DND-41 (cell line): ENCODE measurements around the gene IRX2.

Experiments used
- CTCF ChIP-seq: IDR thresholded peaks from 2 replicates; pipeline ENCODE4 v1.5.1; 2012; ENCODE audit warnings: borderline replicate concordance, low read length, moderate library complexity, mild to moderate bottlenecking; ENCODE audit not compliant: poor library complexity, severe bottlenecking; ENCODE audit errors: extremely low read depth
- EZH2 ChIP-seq: IDR thresholded peaks from 3 replicates; pipeline ENCODE4 v1.6.1; 2012; ENCODE audit warnings: borderline replicate concordance, low read depth, mild to moderate bottlenecking, moderate library complexity, low read length, inconsistent platforms; ENCODE audit not compliant: severe bottlenecking

DNA sequence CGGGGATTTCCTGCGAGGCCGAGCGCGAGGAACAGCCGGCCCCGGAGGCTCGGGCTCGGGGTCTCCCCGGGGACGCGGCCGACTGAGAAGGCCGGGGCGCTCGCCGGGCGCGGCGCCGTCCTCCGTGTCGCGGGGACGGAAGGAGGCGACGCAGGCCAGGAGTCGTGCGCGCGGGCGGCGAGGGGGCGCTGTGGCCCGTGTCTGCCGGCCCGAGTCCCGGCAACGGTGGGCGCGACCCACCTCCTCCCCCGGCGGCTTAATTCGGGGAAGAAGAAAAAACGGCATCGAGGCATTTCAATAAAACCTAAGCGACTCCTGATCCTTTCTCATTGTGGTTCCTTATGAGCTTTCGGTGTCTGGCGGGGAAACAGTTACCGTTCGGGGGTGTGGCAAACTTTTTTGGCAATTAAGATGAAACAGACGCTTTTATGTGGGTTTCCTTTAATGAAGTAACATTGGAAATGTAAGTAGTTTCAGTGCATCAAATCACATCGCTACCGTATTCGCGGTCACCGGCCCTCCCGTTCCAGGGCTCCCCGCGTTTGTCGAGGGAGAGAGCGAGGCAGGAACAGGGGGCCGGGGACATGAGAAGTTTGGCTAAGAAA is 3.7 kb upstream of the IRX2 start:
- TF ChIP-seq CTCF: peak; percentile 65
- no peak for TF ChIP-seq EZH2
